Neural progenitor cell (in vitro differentiated cells): ENCODE data around the gene IL1RL2. TPM values are rescaled to one million over a fixed set of nuclear protein-coding genes. Genes with fewer than 3 reads are reported as not detected.

Experiments
- DNase-seq: peaks from one replicate; pipeline ENCODE4 v3.0.0-alpha.2; 2016; ENCODE audit warnings: low spot score
- H2AFZ ChIP-seq: fragments of 200-600 bp; sonication (generic); replicated peaks from 2 replicates; pipeline ENCODE4 v1.6.1; 2016; ENCODE audit warnings: antibody characterized with exemption
- H3F3A ChIP-seq: fragments of 200-600 bp; sonication (generic); 2 replicates; pipeline ENCODE4 v1.6.1; 2016; ENCODE audit warnings: antibody characterized with exemption, low read depth
- H3K27ac ChIP-seq: fragments of 200-600 bp; sonication (generic); 2 replicates; pipeline ENCODE4 v1.5.1; 2016; ENCODE audit warnings: mild to moderate bottlenecking
- H3K27me3 ChIP-seq: fragments of 200-600 bp; sonication (generic); 2 replicates; pipeline ENCODE4 v1.6.1; 2016; ENCODE audit warnings: mild to moderate bottlenecking, moderate library complexity
- H3K36me3 ChIP-seq: fragments of 200-600 bp; sonication (generic); 2 replicates; pipeline ENCODE4 v1.5.1; 2016
- H3K4me1 ChIP-seq: fragments of 200-600 bp; sonication (generic); 2 replicates; pipeline ENCODE4 v1.6.1; 2016; ENCODE audit warnings: mixed run types
- H3K4me2 ChIP-seq: fragments of 200-600 bp; sonication (generic); 2 replicates; pipeline ENCODE4 v1.6.1; 2016
- H3K4me3 ChIP-seq: fragments of 200-600 bp; sonication (generic); 2 replicates; pipeline ENCODE4 v1.5.1; 2016
- H3K79me2 ChIP-seq: fragments of 200-600 bp; sonication (generic); 2 replicates; pipeline ENCODE4 v1.6.1; 2016; ENCODE audit warnings: low read depth
- H3K9ac ChIP-seq: fragments of 200-600 bp; sonication (generic); 2 replicates; pipeline ENCODE4 v1.6.1; 2016
- H3K9me3 ChIP-seq: fragments of 200-600 bp; sonication (generic); 2 replicates; pipeline ENCODE4 v1.5.1; 2016; ENCODE audit warnings: low read depth
- H4K20me1 ChIP-seq: fragments of 200-600 bp; sonication (generic); 2 replicates; pipeline ENCODE4 v1.6.1; 2016; ENCODE audit warnings: low read depth
- H3K27ac Mint-ChIP-seq: 3 replicates; pipeline ENCODE4 v1.8.0; 2021; ENCODE audit warnings: mixed read lengths
- H3K27me3 Mint-ChIP-seq: 2 replicates; pipeline ENCODE4 v1.8.0; 2022; ENCODE audit warnings: low read depth, mild to moderate bottlenecking, inconsistent platforms, moderate library complexity, mixed read lengths; ENCODE audit not compliant: insufficient read depth
- H3K36me3 Mint-ChIP-seq: 3 replicates; pipeline ENCODE4 v1.8.0; 2021; ENCODE audit warnings: mixed read lengths
- H3K4me1 Mint-ChIP-seq: 3 replicates; pipeline ENCODE4 v1.8.0; 2021; ENCODE audit warnings: mixed read lengths
- H3K4me3 Mint-ChIP-seq: 3 replicates; pipeline ENCODE4 v1.8.0; 2021; ENCODE audit warnings: mild to moderate bottlenecking, moderate library complexity, mixed read lengths
- H3K9me3 Mint-ChIP-seq: 3 replicates; pipeline ENCODE4 v1.8.0; 2020; ENCODE audit warnings: mixed read lengths
- EZH2 ChIP-seq: fragments of 200-600 bp; sonication (generic); IDR thresholded peaks from 2 replicates; pipeline ENCODE4 v1.6.1; 2017; ENCODE audit warnings: antibody characterized with exemption, mild to moderate bottlenecking, moderate library complexity
- EZH2phosphoT487 ChIP-seq: fragments of 200-600 bp; sonication (generic); IDR thresholded peaks from 2 replicates; pipeline ENCODE4 v1.6.1; 2017; ENCODE audit warnings: antibody characterized with exemption
- total RNA-seq: library from RNA; depleted of rRNA; stranded (reverse); fragments of >200 nt; gene quantifications from 2 replicates; pipeline ENCODE4 v1.2.3, GENCODE V29; 2015; ENCODE audit warnings: low replicate concordance
- TF ChIP-seq, protein P1 (sequence below): fragments of 200-600 bp; sonication (generic); IDR thresholded peaks from 2 replicates; pipeline ENCODE4 v1.5.1; 2017; ENCODE audit warnings: antibody characterized with exemption, mild to moderate bottlenecking

The IL1RL2 gene
- total RNA-seq, 1 donor from 2014 or later = not detected

DNA sequence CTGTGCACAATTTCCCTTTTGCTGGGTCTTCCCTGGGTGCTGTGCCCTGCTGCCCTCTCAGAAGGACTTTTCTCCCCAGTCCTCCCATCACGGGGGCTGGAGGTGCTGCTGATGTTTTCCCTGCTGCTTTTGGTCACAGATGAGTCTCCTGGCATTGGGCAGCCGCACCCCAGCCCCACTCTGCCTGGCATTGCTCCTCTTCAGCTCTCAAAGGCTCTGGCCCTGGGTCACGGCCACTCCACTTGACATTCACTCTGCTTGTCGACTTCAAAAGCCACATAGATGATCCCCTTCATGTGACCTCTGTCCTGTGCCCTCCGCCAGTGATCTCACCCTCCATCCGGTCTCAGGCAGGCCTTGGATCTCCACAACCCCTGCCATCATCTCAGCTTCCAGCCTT is 81.0 kb downstream of the IL1RL2 start:
- Histone ChIP-seq H3K9ac (no peak overlapping the region), H3K4me2 (no peak overlapping the region), H3K79me2 (no peaks in the 10 kb centered on the region), H4K20me1 (no peaks in the 10 kb centered on the region), H3K9me3 (no peaks in the 10 kb centered on the region), H3K27me3 (no peaks in the 10 kb centered on the region), H3K27ac (no peak overlapping the region), H3K4me3 (no peak overlapping the region), H3F3A (no peaks in the 10 kb centered on the region), H2AFZ (no peak overlapping the region), H3K4me1 (no peaks in the 10 kb centered on the region), H3K36me3 (no peaks in the 10 kb centered on the region)
- Mint-ChIP-seq H3K27ac (no peak overlapping the region), H3K9me3 (no peaks in the 10 kb centered on the region), H3K4me1 (no peaks in the 10 kb centered on the region), H3K27me3 (peaks cover 7% of the 10 kb centered on the region), H3K36me3 (no peaks in the 10 kb centered on the region), H3K4me3 (no peak overlapping the region)
- no peak for DNase-seq
- TF ChIP-seq EZH2 (no peak), EZH2phosphoT487 (no peak)
- TF ChIP-seq, protein P1, sequence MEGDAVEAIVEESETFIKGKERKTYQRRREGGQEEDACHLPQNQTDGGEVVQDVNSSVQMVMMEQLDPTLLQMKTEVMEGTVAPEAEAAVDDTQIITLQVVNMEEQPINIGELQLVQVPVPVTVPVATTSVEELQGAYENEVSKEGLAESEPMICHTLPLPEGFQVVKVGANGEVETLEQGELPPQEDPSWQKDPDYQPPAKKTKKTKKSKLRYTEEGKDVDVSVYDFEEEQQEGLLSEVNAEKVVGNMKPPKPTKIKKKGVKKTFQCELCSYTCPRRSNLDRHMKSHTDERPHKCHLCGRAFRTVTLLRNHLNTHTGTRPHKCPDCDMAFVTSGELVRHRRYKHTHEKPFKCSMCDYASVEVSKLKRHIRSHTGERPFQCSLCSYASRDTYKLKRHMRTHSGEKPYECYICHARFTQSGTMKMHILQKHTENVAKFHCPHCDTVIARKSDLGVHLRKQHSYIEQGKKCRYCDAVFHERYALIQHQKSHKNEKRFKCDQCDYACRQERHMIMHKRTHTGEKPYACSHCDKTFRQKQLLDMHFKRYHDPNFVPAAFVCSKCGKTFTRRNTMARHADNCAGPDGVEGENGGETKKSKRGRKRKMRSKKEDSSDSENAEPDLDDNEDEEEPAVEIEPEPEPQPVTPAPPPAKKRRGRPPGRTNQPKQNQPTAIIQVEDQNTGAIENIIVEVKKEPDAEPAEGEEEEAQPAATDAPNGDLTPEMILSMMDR = no peak

DNA sequence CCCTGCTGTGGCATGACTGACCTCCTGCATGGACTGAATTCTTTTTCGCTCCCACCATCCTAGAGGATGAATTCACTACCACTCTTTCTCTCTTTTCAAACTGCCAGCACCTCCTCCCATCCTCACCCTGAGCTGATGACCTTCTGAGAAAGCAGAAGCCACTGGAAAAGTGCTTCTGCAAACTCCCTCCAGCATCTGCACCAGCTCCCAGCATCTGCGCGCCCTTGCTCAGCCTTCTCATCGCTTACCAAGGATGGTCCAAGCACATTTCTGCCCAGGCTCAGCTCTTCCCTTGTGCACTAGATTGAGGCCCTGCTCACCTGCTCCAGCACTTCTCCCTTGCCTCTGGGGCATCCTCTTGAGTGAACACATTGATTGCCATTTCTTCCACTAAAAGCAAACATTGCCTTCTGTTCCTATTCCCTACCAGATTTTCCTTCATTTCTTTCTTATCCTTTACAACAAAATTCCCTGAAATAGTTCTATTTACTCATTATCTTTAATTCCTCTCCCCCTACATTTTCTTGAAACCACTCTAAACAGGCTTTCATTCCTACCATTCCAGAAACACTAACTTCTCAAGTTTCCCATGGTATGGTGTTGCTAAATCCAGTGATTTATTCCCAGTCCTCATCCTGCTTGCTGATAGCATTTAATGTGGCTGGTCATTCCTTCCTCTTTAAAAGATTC is 81.8 kb downstream of the IL1RL2 start:
- H3K9ac ChIP-seq = no peak overlapping the region
- DNase-seq = no peak

DNA sequence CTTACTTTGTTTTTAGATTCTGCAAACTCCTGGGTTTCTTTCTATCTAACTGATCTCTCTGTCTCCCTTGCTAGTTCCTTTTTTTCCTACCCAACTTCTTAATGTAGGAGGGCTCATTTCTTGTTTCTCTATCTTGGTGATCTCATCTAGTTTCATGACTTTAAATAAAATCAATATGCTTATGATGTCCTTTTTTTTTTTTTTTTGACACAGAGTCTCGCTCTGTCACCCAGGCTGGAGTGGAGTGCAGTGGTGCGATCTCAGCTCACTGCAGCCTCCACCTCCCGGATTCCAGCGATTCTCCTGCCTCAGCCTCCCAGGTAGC is 82.3 kb downstream of the IL1RL2 start:
- H4K20me1 ChIP-seq = no peaks in the 10 kb centered on the region
- H3K79me2 ChIP-seq = no peaks in the 10 kb centered on the region
- H3K4me2 ChIP-seq = no peak overlapping the region
- no peak overlapping the region for H3K4me3 Mint-ChIP-seq
- H3K4me1 ChIP-seq = no peaks in the 10 kb centered on the region
- peaks cover 7% of the 10 kb centered on the region for H3K27me3 Mint-ChIP-seq
- H3K27me3 ChIP-seq = no peaks in the 10 kb centered on the region
- H3K9ac ChIP-seq = no peak overlapping the region
- no peaks in the 10 kb centered on the region for H3K9me3 ChIP-seq
- H3K27ac Mint-ChIP-seq = no peak overlapping the region
- no peak overlapping the region for H3K27ac ChIP-seq
- H3F3A ChIP-seq = no peaks in the 10 kb centered on the region
- H3K4me3 ChIP-seq = no peak overlapping the region
- TF ChIP-seq EZH2phosphoT487 (no peak), EZH2 (no peak)
- TF ChIP-seq, protein P1 = no peak
- no peak for DNase-seq
- no peaks in the 10 kb centered on the region for H3K4me1 Mint-ChIP-seq
- H2AFZ ChIP-seq = no peak overlapping the region
- H3K36me3 Mint-ChIP-seq = no peaks in the 10 kb centered on the region
- no peaks in the 10 kb centered on the region for H3K9me3 Mint-ChIP-seq
- H3K36me3 ChIP-seq = no peaks in the 10 kb centered on the region

More for the DNA sequence above, 81.8 kb downstream of the IL1RL2 start:
- H3K79me2 ChIP-seq = no peaks in the 10 kb centered on the region
- Mint-ChIP-seq H3K27ac (no peak overlapping the region), H3K27me3 (peaks cover 7% of the 10 kb centered on the region), H3K9me3 (no peaks in the 10 kb centered on the region), H3K36me3 (no peaks in the 10 kb centered on the region), H3K4me3 (no peak overlapping the region), H3K4me1 (no peaks in the 10 kb centered on the region)
- H4K20me1 ChIP-seq = no peaks in the 10 kb centered on the region
- no peak overlapping the region for H3K4me2 ChIP-seq
- H3K9me3 ChIP-seq = no peaks in the 10 kb centered on the region
- no peaks in the 10 kb centered on the region for H3K36me3 ChIP-seq
- H3K27me3 ChIP-seq = no peaks in the 10 kb centered on the region
- no peak for TF ChIP-seq EZH2phosphoT487
- no peak for TF ChIP-seq EZH2
- TF ChIP-seq, protein P1 = no peak
- H3K27ac ChIP-seq = no peak overlapping the region
- no peaks in the 10 kb centered on the region for H3F3A ChIP-seq
- no peaks in the 10 kb centered on the region for H3K4me1 ChIP-seq
- no peak overlapping the region for H2AFZ ChIP-seq
- H3K4me3 ChIP-seq = no peak overlapping the region
